ENCODE data around the gene DMRT2.

DNA sequence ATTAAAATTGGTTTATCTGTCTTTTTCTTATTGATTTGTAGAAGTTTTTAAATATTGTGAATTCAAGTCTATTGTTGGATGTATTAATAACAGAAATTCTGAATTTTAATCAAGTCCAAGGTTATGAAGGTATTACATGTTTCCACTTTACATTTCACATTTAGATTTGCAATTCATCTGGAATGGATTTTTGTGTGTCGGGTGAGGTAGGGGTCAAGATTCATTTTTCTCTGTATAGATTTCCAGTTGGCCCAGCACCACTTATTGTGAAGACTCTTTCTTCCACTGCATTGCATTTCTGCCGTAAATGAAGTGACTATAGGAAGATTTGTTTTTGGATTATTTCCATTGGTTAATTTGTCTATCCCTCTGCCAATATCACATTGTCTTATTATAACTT, 35.5 kb upstream of the DMRT2 start:
- TF ChIP-seq, protein P1, sequence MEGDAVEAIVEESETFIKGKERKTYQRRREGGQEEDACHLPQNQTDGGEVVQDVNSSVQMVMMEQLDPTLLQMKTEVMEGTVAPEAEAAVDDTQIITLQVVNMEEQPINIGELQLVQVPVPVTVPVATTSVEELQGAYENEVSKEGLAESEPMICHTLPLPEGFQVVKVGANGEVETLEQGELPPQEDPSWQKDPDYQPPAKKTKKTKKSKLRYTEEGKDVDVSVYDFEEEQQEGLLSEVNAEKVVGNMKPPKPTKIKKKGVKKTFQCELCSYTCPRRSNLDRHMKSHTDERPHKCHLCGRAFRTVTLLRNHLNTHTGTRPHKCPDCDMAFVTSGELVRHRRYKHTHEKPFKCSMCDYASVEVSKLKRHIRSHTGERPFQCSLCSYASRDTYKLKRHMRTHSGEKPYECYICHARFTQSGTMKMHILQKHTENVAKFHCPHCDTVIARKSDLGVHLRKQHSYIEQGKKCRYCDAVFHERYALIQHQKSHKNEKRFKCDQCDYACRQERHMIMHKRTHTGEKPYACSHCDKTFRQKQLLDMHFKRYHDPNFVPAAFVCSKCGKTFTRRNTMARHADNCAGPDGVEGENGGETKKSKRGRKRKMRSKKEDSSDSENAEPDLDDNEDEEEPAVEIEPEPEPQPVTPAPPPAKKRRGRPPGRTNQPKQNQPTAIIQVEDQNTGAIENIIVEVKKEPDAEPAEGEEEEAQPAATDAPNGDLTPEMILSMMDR (IDR thresholded peaks at IDR 0.05; ENCODE audit: borderline replicate concordance, extremely low read depth, low read length, poor library complexity, severe bottlenecking), result no peak
- TF ChIP-seq EZH2 (IDR thresholded peaks at IDR 0.05; ENCODE audit: borderline replicate concordance, low read depth, low read length, severe bottlenecking), result no peak

Measured in DND-41 (cell line).